IMR-90 (cell line): Measurements from ENCODE around the gene CLASP1. TPM values are rescaled to one million over a fixed set of nuclear protein-coding genes. Genes with fewer than 3 reads are reported as not detected.

Experiments
- ATAC-seq: fragments of 200-7000 bp; cut with Tn5 transposase; 2 replicates; pipeline ENCODE4 v1.9.1; 2020; ENCODE audit warnings: low read depth, mild to moderate bottlenecking, moderate library complexity
- BruUV-seq: library from RNA; stranded (reverse); fragments of 400-500 nt; replicated peaks from 2 replicates; lab custom pipeline; 2021; lab: Mats Ljungman, UMichigan
- CTCF ChIA-PET: fragments of 300-600 bp; formaldehyde crosslinking; extraction: SDS; loops from one replicate; lab custom pipeline; 2021; ENCODE audit warnings: antibody characterized with exemption; lab: Yijun Ruan, JAX
- POLR2A ChIA-PET: fragments of 300-600 bp; sonication (Branson Sonifier 250); formaldehyde crosslinking; loops from one replicate; lab custom pipeline; 2022; ENCODE audit warnings: antibody characterized with exemption; ENCODE audit not compliant: unreplicated experiment; lab: Charles Lee
- DNase-seq: peaks from one replicate; pipeline ENCODE4 v3.0.0; 2013
- H2AFZ ChIP-seq: replicated peaks from 2 replicates; pipeline ENCODE3; 2013; ENCODE audit warnings: low read length, mild to moderate bottlenecking; ENCODE audit not compliant: poor library complexity
- H2AK5ac ChIP-seq: 2 replicates; pipeline ENCODE4 v1.6.1; 2013; ENCODE audit warnings: low read depth, low read length, inconsistent platforms
- H2AK9ac ChIP-seq: replicated peaks from 2 replicates; pipeline ENCODE3; 2013; ENCODE audit warnings: mild to moderate bottlenecking, low read depth, low read length, moderate library complexity; ENCODE audit not compliant: poor library complexity
- H2BK120ac ChIP-seq: 2 replicates; pipeline ENCODE4 v1.6.1; 2013; ENCODE audit warnings: low read depth, low read length, inconsistent platforms
- H2BK15ac ChIP-seq: 3 replicates; pipeline ENCODE4 v1.6.1; 2013; ENCODE audit warnings: low read depth, low read length, inconsistent platforms
- H2BK20ac ChIP-seq: 2 replicates; pipeline ENCODE4 v1.6.1; 2013; ENCODE audit warnings: low read depth, mild to moderate bottlenecking, inconsistent platforms, low read length, moderate library complexity
- H2BK5ac ChIP-seq: 2 replicates; pipeline ENCODE4 v1.6.1; 2013; ENCODE audit warnings: mild to moderate bottlenecking, low read depth, low read length, inconsistent platforms; ENCODE audit not compliant: poor library complexity, severe bottlenecking
- H3K14ac ChIP-seq: replicated peaks from 2 replicates; pipeline ENCODE4 v1.6.1; 2013; ENCODE audit warnings: low read depth, low read length, inconsistent platforms
- H3K18ac ChIP-seq: 2 replicates; pipeline ENCODE4 v1.6.1; 2013; ENCODE audit warnings: low read depth, low read length, control low read depth
- H3K23ac ChIP-seq: 2 replicates; pipeline ENCODE4 v1.6.1; 2013; ENCODE audit warnings: low read depth, low read length, inconsistent platforms
- H3K27ac ChIP-seq: 2 replicates; pipeline ENCODE4 v1.5.1; 2013; ENCODE audit warnings: mild to moderate bottlenecking, control low read depth, low read length; ENCODE audit not compliant: insufficient read depth
- H3K27me3 ChIP-seq: 2 replicates; pipeline ENCODE4 v1.6.1; 2013; ENCODE audit warnings: low read length; ENCODE audit not compliant: control insufficient read depth, insufficient read depth
- H3K36me3 ChIP-seq: 2 replicates; pipeline ENCODE4 v1.6.1; 2013; ENCODE audit warnings: low read length, mixed read lengths; ENCODE audit not compliant: control insufficient read depth, insufficient read depth
- H3K4ac ChIP-seq: 2 replicates; pipeline ENCODE4 v1.6.1; 2013; ENCODE audit warnings: low read depth, low read length, inconsistent platforms
- H3K4me1 ChIP-seq: 2 replicates; pipeline ENCODE4 v1.6.1; 2013; ENCODE audit warnings: low read length, mixed read lengths; ENCODE audit not compliant: control insufficient read depth, insufficient read depth
- H3K4me2 ChIP-seq: 2 replicates; pipeline ENCODE4 v1.6.1; 2013; ENCODE audit warnings: low read depth, mild to moderate bottlenecking, control low read depth, low read length, moderate library complexity
- H3K4me3 ChIP-seq: 2 replicates; pipeline ENCODE4 v1.5.1; 2013; ENCODE audit warnings: low read depth, mild to moderate bottlenecking, control low read depth, low read length, moderate library complexity; ENCODE audit not compliant: insufficient read depth
- H3K56ac ChIP-seq: 2 replicates; pipeline ENCODE4 v1.6.1; 2013; ENCODE audit warnings: low read length, inconsistent platforms; ENCODE audit not compliant: insufficient read depth; ENCODE audit errors: extremely low read depth
- H3K79me1 ChIP-seq, 2 experiments: 2 replicates each; pipeline ENCODE4 v1.6.1; 2013; ENCODE audit warnings: low read length in 2 of 2, inconsistent platforms in 1 of 2, low read depth in 1 of 2
- H3K9ac ChIP-seq: 2 replicates; pipeline ENCODE4 v1.6.1; 2013; ENCODE audit warnings: low read depth, low read length, control low read depth
- H3K9me1 ChIP-seq: 2 replicates; pipeline ENCODE4 v1.6.1; 2013; ENCODE audit warnings: low read length, inconsistent platforms; ENCODE audit not compliant: insufficient read depth
- H3K9me3 ChIP-seq: 2 replicates; pipeline ENCODE4 v1.6.1; 2013; ENCODE audit warnings: low read length; ENCODE audit not compliant: control insufficient read depth, insufficient read depth
- H4K20me1 ChIP-seq: 2 replicates; pipeline ENCODE4 v1.6.1; 2013; ENCODE audit warnings: low read length, inconsistent platforms; ENCODE audit not compliant: insufficient read depth
- H4K5ac ChIP-seq: 2 replicates; pipeline ENCODE4 v1.6.1; 2013; ENCODE audit warnings: mild to moderate bottlenecking, low read depth, low read length, control low read depth
- H4K8ac ChIP-seq, 2 experiments: 2 replicates each; pipeline ENCODE4 v1.6.1; 2013; ENCODE audit warnings: low read depth in 2 of 2, low read length in 2 of 2, control low read depth in 1 of 2, inconsistent platforms in 1 of 2
- H4K91ac ChIP-seq: 2 replicates; pipeline ENCODE4 v1.6.1; 2013; ENCODE audit warnings: low read depth, low read length, inconsistent platforms; ENCODE audit not compliant: insufficient read depth
- CEBPB ChIP-seq: IDR thresholded peaks from 2 replicates; pipeline ENCODE4 v1.6.1; 2012; ENCODE audit warnings: low read depth, low read length, improper control_type of control experiment
- CHD1 ChIP-seq: IDR thresholded peaks from 2 replicates; pipeline ENCODE4 v1.6.1; 2012; ENCODE audit warnings: low read depth, low read length, improper control_type of control experiment
- ELK1 ChIP-seq: fragments of 150-350 bp; IDR thresholded peaks from 2 replicates; pipeline ENCODE4 v1.6.1; 2016; ENCODE audit warnings: low read depth, mild to moderate bottlenecking, low read length, moderate library complexity, borderline replicate concordance
- MAFK ChIP-seq: IDR thresholded peaks from 2 replicates; pipeline ENCODE4 v1.6.1; 2012; ENCODE audit warnings: low read depth, low read length, improper control_type of control experiment
- POLR2A ChIP-seq: IDR thresholded peaks from 2 replicates; pipeline ENCODE4 v1.6.1; 2012; ENCODE audit warnings: mild to moderate bottlenecking, low read depth, low read length
- WGBS, 2 experiments: methylation state at CpG; one replicate each; pipeline versions ENCODE4 v1.1.5 to v1.1.7; 2013; ENCODE audit warnings: missing lambda C conversion rate in 2 of 2; ENCODE audit not compliant: insufficient read length in 1 of 2; ENCODE audit errors: extremely low coverage in 2 of 2; 5-methylcytosine and 5-hydroxymethylcytosine counted together
- dilution Hi-C: fragments of 300-500 bp; cut with HindIII; formaldehyde crosslinking; loops from one replicate; pipeline ENCODE4 v1.14.3; 2018; ENCODE audit warnings: low sequenced_read_pairs; ENCODE audit not compliant: unreplicated experiment
- in situ Hi-C: fragments of 300-500 bp; cut with MboI; formaldehyde crosslinking; loops from 3 replicates; pipeline ENCODE4 v1.14.3; 2019; ENCODE audit warnings: low sequenced_read_pairs, inconsistent platforms, mixed read lengths
- intact Hi-C: fragments of 100-400 bp; cut with micrococcal nuclease; formaldehyde crosslinking; loops from 2 replicates; pipeline ENCODE4 v1.10.0; 2022
- polyA plus RNA-seq, 3 experiments: library from polyadenylated mRNA; depleted of rRNA; stranded (reverse); fragments of >200 nt; gene quantifications; 2 replicates each; pipeline ENCODE4 v1.2.3, GENCODE V29; 2012; ENCODE audit warnings: low replicate concordance in 1 of 3
- total RNA-seq: library from RNA; depleted of rRNA; stranded (reverse); fragments of >200 nt; gene quantifications from 2 replicates; pipeline ENCODE4 v1.2.3, GENCODE V29; 2012

CLASP1 gene
- total and polyA plus RNA-seq, 2 of the 4 experiments (the other 2 are of a cell fraction) = 12.3 to 33.7 TPM

GRCh38 chr2:121427187-121427689 is 222.0 kb downstream of the CLASP1 start:
- DNase-seq (no peak), ATAC-seq (no peak)
- Histone ChIP-seq H3K9me1 (peaks cover 5% of the 10 kb centered on the region; the same call in 1 of the 2 replicates), H2BK20ac (no peak overlapping the region), H4K20me1 (no peaks in the 10 kb centered on the region), H3K79me1 (peaks cover 9 to 12% of the 10 kb centered on the region in 2 experiments; a peak in 2 of 4 replicates), H4K8ac (no peak overlapping the region), H3K27me3 (no peaks in the 10 kb centered on the region), H4K5ac (no peak overlapping the region), H3K23ac (no peak overlapping the region), H3K4me2 (no peak overlapping the region), H3K4me3 (no peak overlapping the region), H3K9me3 (no peaks in the 10 kb centered on the region), H3K56ac (no peak overlapping the region), H3K9ac (no peak overlapping the region), H3K4ac (no peak overlapping the region), H2BK120ac (no peak overlapping the region), H2AK9ac (no peak overlapping the region), H2AFZ (no peak overlapping the region), H3K36me3 (peaks cover 11% of the 10 kb centered on the region), H3K14ac (no peak overlapping the region), H3K18ac (no peak overlapping the region), H2BK15ac (no peak overlapping the region), H3K27ac (no peak overlapping the region), H4K91ac (no peak overlapping the region), H2AK5ac (no peak overlapping the region), H2BK5ac (no peak overlapping the region), H3K4me1 (peaks cover 6% of the 10 kb centered on the region; the same call in 1 of the 2 replicates)
- dilution Hi-C loops = no loop called here
- TF ChIP-seq MAFK (no peak), CHD1 (no peak), POLR2A (no peak), ELK1 (no peak), CEBPB (no peak)
- intact Hi-C loops = loop anchor here (5.0 kb wide), 1 partner anchor 80 kb away; no protein-coding TSS in a partner anchor
- ChIA-PET CTCF (interaction anchor here (1.2 to 1.8 kb wide), 2 partner anchors 104 to 231 kb away, joined by 3 read pairs; no protein-coding TSS in a partner anchor), POLR2A (no interaction called here)
- whole genome bisulfite sequencing, 2 experiments = no CpG with 5 or more reads among the region's 2 CpGs
- in situ Hi-C loops = no loop called here
- BruUV-seq = no TSS peak
